H1 (cell line): Measurements from ENCODE around the gene RPS17. TPM values are rescaled to one million over a fixed set of nuclear protein-coding genes. Genes with fewer than 3 reads are reported as not detected.
A peak's percentile ranks its signal among the peaks of the same experiment; 100 is the strongest.

Experiments
- CTCF ChIA-PET: fragments of 300-600 bp; sonication (Branson Sonifier 250); formaldehyde crosslinking; loops from one replicate; lab custom pipeline; 2021; ENCODE audit not compliant: partially characterized antibody; lab: Charles Lee
- POLR2A ChIA-PET: fragments of 300-600 bp; sonication (Branson Sonifier 250); formaldehyde crosslinking; loops from one replicate; lab custom pipeline; 2021; ENCODE audit warnings: inconsistent platforms; ENCODE audit not compliant: partially characterized antibody; lab: Charles Lee
- DNase-seq, 2 experiments: peaks; one replicate each; pipeline versions ENCODE4 v3.0.0 to v3.0.0-alpha.2; 2010 to 2022; ENCODE audit warnings: low spot score in 2 of 2, low read depth in 1 of 2, mixed read lengths in 1 of 2
- FAIRE-seq: peaks from 2 replicates; lab custom pipeline; 2011; peaks lifted over from hg19 to GRCh38; lab: Jason Lieb, UNC
- H2AFZ ChIP-seq: 2 replicates; pipeline ENCODE4 v1.8.1; 2012; ENCODE audit warnings: low read length, inconsistent platforms
- H2AK5ac ChIP-seq: 2 replicates; pipeline ENCODE4 v1.6.1; 2013; ENCODE audit warnings: low read depth, low read length
- H2BK120ac ChIP-seq: replicated peaks from 2 replicates; pipeline ENCODE3; 2013; ENCODE audit warnings: low read depth, low read length, inconsistent platforms
- H2BK12ac ChIP-seq: 2 replicates; pipeline ENCODE4 v1.6.1; 2013; ENCODE audit warnings: low read depth, low read length
- H2BK15ac ChIP-seq: 2 replicates; pipeline ENCODE4 v1.6.1; 2013; ENCODE audit warnings: low read length
- H2BK20ac ChIP-seq: 2 replicates; pipeline ENCODE4 v1.6.1; 2013; ENCODE audit warnings: low read length
- H2BK5ac ChIP-seq: 2 replicates; pipeline ENCODE4 v1.6.1; 2013; ENCODE audit warnings: low read depth, low read length
- H3K14ac ChIP-seq: 2 replicates; pipeline ENCODE4 v1.6.1; 2013; ENCODE audit warnings: inconsistent platforms; ENCODE audit not compliant: insufficient read length
- H3K18ac ChIP-seq: 2 replicates; pipeline ENCODE4 v1.6.1; 2013; ENCODE audit warnings: low read length; ENCODE audit errors: extremely low read depth
- H3K23ac ChIP-seq: 2 replicates; pipeline ENCODE4 v1.6.1; 2013; ENCODE audit warnings: inconsistent platforms; ENCODE audit not compliant: insufficient read length
- H3K23me2 ChIP-seq: 2 replicates; pipeline ENCODE4 v1.6.1; 2013; ENCODE audit warnings: low read depth, low read length
- H3K27ac ChIP-seq: 2 replicates; pipeline ENCODE4 v1.6.1; 2011; ENCODE audit warnings: low read depth, low read length, inconsistent platforms
- H3K27me3 ChIP-seq, 4 experiments: replicated peaks in 1 of 4; 1 replicate in 1 of 4; 2 replicates in 3 of 4; pipeline versions ENCODE4 v1.6.1 to v1.8.1; 2011 to 2013; ENCODE audit warnings: low read length in 3 of 4, mild to moderate bottlenecking in 3 of 4, inconsistent platforms in 2 of 4, mixed read lengths in 2 of 4, moderate library complexity in 1 of 4; ENCODE audit not compliant: control insufficient read depth in 3 of 4, insufficient read depth in 3 of 4; ENCODE audit errors: extremely low read depth in 1 of 4
- H3K36me3 ChIP-seq, 4 experiments: 2 replicates each; pipeline versions ENCODE4 v1.6.1 to v1.8.1; 2011 to 2013; ENCODE audit warnings: mild to moderate bottlenecking in 4 of 4, low read length in 3 of 4, moderate library complexity in 2 of 4, control low read depth in 1 of 4, inconsistent platforms in 1 of 4; ENCODE audit not compliant: insufficient read depth in 4 of 4, control insufficient read depth in 2 of 4
- H3K4ac ChIP-seq: replicated peaks from 2 replicates; pipeline ENCODE3; 2013; ENCODE audit warnings: low read length, low read depth, mixed read lengths, inconsistent platforms; ENCODE audit not compliant: insufficient read length
- H3K4me1 ChIP-seq, 4 experiments: replicated peaks in 1 of 4; 1 replicate in 1 of 4; 2 replicates in 3 of 4; pipeline versions ENCODE4 v1.6.1 to v1.8.1; 2011 to 2013; ENCODE audit warnings: low read length in 3 of 4, inconsistent platforms in 2 of 4, mixed read lengths in 1 of 4; ENCODE audit not compliant: insufficient read depth in 4 of 4, control insufficient read depth in 3 of 4
- H3K4me2 ChIP-seq, 2 experiments: 2 replicates each; pipeline versions ENCODE4 v1.6.1 to v1.8.1; 2011 to 2013; ENCODE audit warnings: low read depth in 2 of 2, low read length in 2 of 2, control low read depth in 1 of 2, inconsistent platforms in 1 of 2, mild to moderate bottlenecking in 1 of 2; ENCODE audit not compliant: insufficient read depth in 1 of 2
- H3K4me3 ChIP-seq, 4 experiments: fragments of 200-600, 300-600 bp in 1 of 4; sonication (generic), shearing (Covaris generic), sonication (Bioruptor Twin) in 1 of 4; 2 replicates each; pipeline versions ENCODE4 v1.5.1 to v1.8.1; 2011 to 2016; ENCODE audit warnings: low read length in 4 of 4, low read depth in 3 of 4, control low read depth in 2 of 4, inconsistent platforms in 2 of 4, mild to moderate bottlenecking in 2 of 4, mixed read lengths in 1 of 4, moderate library complexity in 1 of 4; ENCODE audit not compliant: insufficient read depth in 2 of 4; ENCODE audit errors: extremely low read depth in 1 of 4
- H3K56ac ChIP-seq: replicated peaks from 2 replicates; pipeline ENCODE3; 2013; ENCODE audit warnings: low read depth, mild to moderate bottlenecking, mixed read lengths, low read length, inconsistent platforms; ENCODE audit not compliant: insufficient read length
- H3K79me1 ChIP-seq: 2 replicates; pipeline ENCODE4 v1.6.1; 2013; ENCODE audit warnings: low read depth, low read length, control low read depth
- H3K79me2 ChIP-seq, 2 experiments: 2 replicates each; pipeline versions ENCODE4 v1.6.1 to v1.8.1; 2012 to 2013; ENCODE audit warnings: low read length in 2 of 2, mild to moderate bottlenecking in 2 of 2, inconsistent platforms in 1 of 2; ENCODE audit not compliant: insufficient read depth in 2 of 2, control insufficient read depth in 1 of 2
- H3K9ac ChIP-seq, 4 experiments: replicated peaks in 1 of 4; 1 replicate in 1 of 4; 2 replicates in 3 of 4; pipeline versions ENCODE4 v1.6.1 to v1.8.1; 2011 to 2013; ENCODE audit warnings: low read depth in 3 of 4, low read length in 3 of 4, control low read depth in 2 of 4, mild to moderate bottlenecking in 2 of 4, moderate library complexity in 2 of 4, inconsistent platforms in 1 of 4; ENCODE audit errors: extremely low read depth in 1 of 4
- H3K9me3 ChIP-seq, 2 experiments: 2 replicates each; pipeline versions ENCODE4 v1.6.1 to v1.8.1; 2012 to 2013; ENCODE audit warnings: mild to moderate bottlenecking in 2 of 2, moderate library complexity in 2 of 2, control low read depth in 1 of 2, inconsistent platforms in 1 of 2, low read depth in 1 of 2, low read length in 1 of 2, mixed read lengths in 1 of 2; ENCODE audit not compliant: insufficient read depth in 2 of 2
- H4K20me1 ChIP-seq, 2 experiments: replicated peaks in 1 of 2; 2 replicates each; pipeline versions ENCODE3 to v1.8.1; 2011 to 2013; ENCODE audit warnings: inconsistent platforms in 2 of 2, low read length in 2 of 2, mild to moderate bottlenecking in 1 of 2; ENCODE audit not compliant: insufficient read depth in 2 of 2, control insufficient read depth in 1 of 2
- H4K5ac ChIP-seq: 2 replicates; pipeline ENCODE4 v1.6.1; 2013; ENCODE audit warnings: low read length, low read depth, mixed read lengths, inconsistent platforms; ENCODE audit not compliant: insufficient read length
- H4K8ac ChIP-seq: 2 replicates; pipeline ENCODE4 v1.8.0; 2013; ENCODE audit warnings: mild to moderate bottlenecking, moderate library complexity, low read length, inconsistent platforms; ENCODE audit not compliant: insufficient read depth; ENCODE audit errors: extremely low read depth
- H4K91ac ChIP-seq: replicated peaks from 2 replicates; pipeline ENCODE3; 2013; ENCODE audit warnings: low read length, mixed read lengths, inconsistent platforms; ENCODE audit not compliant: insufficient read length
- CBX5 ChIP-seq: fragments of 300-800, 300-1000 bp; sonication (generic); IDR thresholded peaks from 2 replicates; pipeline ENCODE4 v1.7.1; 2016; ENCODE audit warnings: antibody characterized with exemption, low read length, low read depth
- EP300 ChIP-seq, 2 experiments: IDR thresholded peaks; 1 replicate in 1 of 2; 2 replicates in 1 of 2; pipeline ENCODE4 v1.6.1; 2011 to 2012; ENCODE audit warnings: low read depth in 2 of 2, low read length in 2 of 2, mild to moderate bottlenecking in 2 of 2, borderline replicate concordance in 1 of 2, inconsistent platforms in 1 of 2, moderate library complexity in 1 of 2
- FOSL1 ChIP-seq: IDR thresholded peaks from 2 replicates; pipeline ENCODE4 v1.6.1; 2011; ENCODE audit warnings: mild to moderate bottlenecking, low read depth, low read length, moderate library complexity; ENCODE audit not compliant: insufficient read depth
- HDAC6 ChIP-seq: IDR thresholded peaks from one replicate; pipeline ENCODE4 v1.7.1; 2012; ENCODE audit warnings: low read depth, mild to moderate bottlenecking, inconsistent platforms, low read length, moderate library complexity
- JUN ChIP-seq: IDR thresholded peaks from 2 replicates; pipeline ENCODE4 v1.6.1; 2011; ENCODE audit warnings: low read depth, mild to moderate bottlenecking, improper control_type of control experiment, low read length
- JUND ChIP-seq: IDR thresholded peaks from 2 replicates; pipeline ENCODE4 v1.6.1; 2011; ENCODE audit warnings: mild to moderate bottlenecking, improper control_type of control experiment, low read length
- NRF1 ChIP-seq: IDR thresholded peaks from 2 replicates; pipeline ENCODE4 v1.6.1; 2011; ENCODE audit warnings: mild to moderate bottlenecking, low read depth, low read length, improper control_type of control experiment
- PHF8 ChIP-seq: fragments of 200-600 bp; sonication (generic); conservative IDR thresholded peaks from 2 replicates; pipeline ENCODE4 v1.7.1; 2012; ENCODE audit warnings: low read depth, mild to moderate bottlenecking, inconsistent platforms, low read length, moderate library complexity
- POU5F1 ChIP-seq: IDR thresholded peaks from 2 replicates; pipeline ENCODE4 v1.6.1; 2011; ENCODE audit warnings: low read depth, mild to moderate bottlenecking, low read length, moderate library complexity
- SIN3A ChIP-seq, 2 experiments: IDR thresholded peaks in 1 of 2; conservative IDR thresholded peaks in 1 of 2; 2 replicates each; pipeline ENCODE4 v1.6.1; 2011 to 2012; ENCODE audit warnings: low read length in 2 of 2, improper control_type of control experiment in 1 of 2, low read depth in 1 of 2, mild to moderate bottlenecking in 1 of 2
- SP4 ChIP-seq: IDR thresholded peaks from 2 replicates; pipeline ENCODE4 v1.6.1; 2012; ENCODE audit warnings: low read length, inconsistent platforms
- WGBS, 2 experiments: shearing (Covaris generic) in 1 of 2; methylation state at CpG; one replicate each; pipeline versions ENCODE4 v1.1.6 to v1.1.7; 2013 to 2015; ENCODE audit warnings: low lambda C conversion rate in 2 of 2, mixed read lengths in 2 of 2, inconsistent platforms in 1 of 2, low coverage in 1 of 2, missing lambda C conversion rate in 1 of 2; ENCODE audit not compliant: insufficient replicate concordance in 2 of 2, insufficient coverage in 1 of 2, insufficient read length in 1 of 2; ENCODE audit errors: extremely low coverage in 1 of 2, missing lambda C conversion rate in 1 of 2; 5-methylcytosine and 5-hydroxymethylcytosine counted together
- polyA plus RNA-seq, 7 experiments: library from polyadenylated mRNA; depleted of rRNA in 3 of 7; stranded (reverse) in 5 of 7; unstranded in 2 of 7; fragments of >200 nt in 5 of 7; fragments of 200-250 nt in 2 of 7; gene quantifications; 1 replicate in 5 of 7; 2 replicates in 1 of 7; 4 replicates in 1 of 7; pipeline versions ENCODE4 v1.2.1 to v1.2.3, GENCODE V29; 2011 to 2013; ENCODE audit warnings: missing spikeins in 2 of 7, mixed read lengths in 2 of 7
- total RNA-seq: library from RNA; stranded (reverse); fragmentation: NEBNext Ultra II Directional; extraction: Animal tissue kit (Norgen Biotek cat#: 25700); gene quantifications from 2 replicates; pipeline ENCODE4 v1.2.1, GENCODE V29; 2021

Gene RPS17
- total and polyA plus RNA-seq, 2 of the 8 experiments (the other 6 are each of a cell fraction or from before 2014, with no cell fraction given) = 2,416 to 5,590 TPM

DNA sequence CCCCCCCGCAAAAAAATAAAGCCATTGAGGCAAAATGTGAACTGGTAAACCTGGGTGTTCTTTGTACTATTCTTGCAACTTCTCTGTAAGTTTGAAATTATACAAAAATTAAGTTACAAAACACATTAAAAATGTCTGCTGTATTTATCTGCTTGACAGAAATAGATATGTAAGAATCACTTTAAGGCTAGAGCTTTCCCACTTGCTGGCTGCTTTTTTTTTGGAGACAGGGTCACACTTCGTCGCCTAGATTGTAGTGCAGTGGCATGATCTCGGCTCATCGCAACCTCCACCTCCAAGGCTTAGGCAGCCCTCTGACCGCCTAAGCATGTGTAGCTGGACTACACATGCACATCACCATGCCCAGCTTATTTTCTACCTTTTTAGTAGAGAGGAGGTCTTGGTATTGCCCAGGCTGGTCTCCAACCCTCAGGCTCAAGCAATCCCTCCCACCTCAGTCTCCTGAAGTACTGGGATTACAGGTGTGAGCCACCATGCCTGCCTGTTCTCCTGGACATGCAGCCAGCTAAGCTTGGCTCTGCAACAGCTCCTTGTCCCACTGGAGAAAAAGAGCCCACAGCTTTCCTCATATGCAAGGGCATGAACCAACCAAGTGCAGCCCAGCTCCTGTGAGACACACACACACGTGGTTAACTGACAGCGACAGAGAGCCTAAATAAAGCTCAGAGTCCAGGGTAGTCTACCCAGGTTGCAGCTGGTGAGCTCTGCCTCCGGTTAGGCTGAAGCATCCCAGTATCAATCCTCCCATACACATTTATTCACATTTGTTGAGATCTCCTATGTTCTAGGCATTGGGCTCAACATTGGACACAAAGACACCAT, 4.5 kb downstream of the RPS17 start:
- no peak for DNase-seq
- H2AK5ac ChIP-seq = no peak overlapping the region
- no peak overlapping the region for H2BK20ac ChIP-seq
- no peak for FAIRE-seq
- peaks cover 19 to 27% of the 10 kb centered on the region in 2 experiments for H4K20me1 ChIP-seq
- no peak overlapping the region for H3K56ac ChIP-seq
- no peak overlapping the region for H4K5ac ChIP-seq
- H3K4me1 ChIP-seq = peaks cover 1 to 10% (median 6%) of the 10 kb centered on the region in 4 experiments; a peak in 4 of 7 replicates
- H3K23ac ChIP-seq = no peak overlapping the region
- peak overlapping the region; percentile 44 for H3K4ac ChIP-seq
- no peaks in the 10 kb centered on the region for H3K9me3 ChIP-seq
- CTCF ChIA-PET = interaction anchor here (0.9 to 1.0 kb wide), 2 partner anchors 8 to 465 kb away, joined by 3 read pairs; no protein-coding TSS in a partner anchor
- no peak overlapping the region for H4K8ac ChIP-seq
- H2BK5ac ChIP-seq = peak overlapping the region; percentile 26; the same call in 1 of the 2 replicates
- H2BK15ac ChIP-seq = no peak overlapping the region
- H3K79me2 ChIP-seq = peaks cover 10 to 35% of the 10 kb centered on the region in 2 experiments
- H3K18ac ChIP-seq = peak overlapping the region; percentile 60
- no peak overlapping the region for H3K14ac ChIP-seq
- H3K79me1 ChIP-seq = 0 out of 2 replicates have a peak, but pooled peaks cover 5% of the 10 kb centered on the region
- H3K27me3 ChIP-seq = no peaks in the 10 kb centered on the region
- no peak overlapping the region for H2AFZ ChIP-seq
- H3K27ac ChIP-seq = 0 out of 2 replicates have a peak overlapping the region, but pooled peaks have one; percentile 45
- peaks cover 27 to 59% (median 43%) of the 10 kb centered on the region in 4 experiments for H3K36me3 ChIP-seq
- no peak overlapping the region for H3K4me3 ChIP-seq
- POLR2A ChIA-PET = interaction anchor here (0.6 to 8.4 kb wide), 16 partner anchors 6 to 1770 kb away, joined by 3 to 125 read pairs (median 4); no protein-coding TSS in a partner anchor
- no peak overlapping the region for H3K9ac ChIP-seq
- H3K4me2 ChIP-seq = peak overlapping the region in 1 of 2 experiments; percentile 7; a peak in 1 of 4 replicates
- 89% methylated on average over 9 of the region's 9 CpGs; no CpG with 5 or more reads in 1 of the 2 experiments for WGBS, 2 experiments
- H4K91ac ChIP-seq = peak overlapping the region; percentile 47
- no peak overlapping the region for H2BK120ac ChIP-seq
- peak overlapping the region; percentile 39; the same call in 1 of the 2 replicates for H2BK12ac ChIP-seq
- H3K23me2 ChIP-seq = peaks cover 9% of the 10 kb centered on the region; the same call in 1 of the 2 replicates
- no peak for TF ChIP-seq JUN
- no peak for TF ChIP-seq CBX5
- no peak for TF ChIP-seq HDAC6
- no peak for TF ChIP-seq FOSL1
- no peak for TF ChIP-seq PHF8
- no peak for TF ChIP-seq SIN3A (conservative IDR thresholded peaks at IDR 0.05 in 1 of 2, IDR thresholded peaks at IDR 0.05 in 1 of 2; ENCODE audit: low read depth in 1 of 2, low read length in 2 of 2)
- TF ChIP-seq NRF1 = no peak
- TF ChIP-seq EP300 (IDR thresholded peaks at IDR 0.05; ENCODE audit: borderline replicate concordance in 1 of 2, low read depth in 2 of 2, low read length in 2 of 2) = no peak
- TF ChIP-seq POU5F1 = no peak
- TF ChIP-seq SP4 = no peak
- no peak for TF ChIP-seq JUND
